Neural crest cell (in vitro differentiated cells): ENCODE results near the gene PPP1R14C. TPM values are rescaled to one million over a fixed set of nuclear protein-coding genes. Genes with fewer than 3 reads are reported as not detected.
"Not testable (repeated sequence)": the region's sequence is repeated elsewhere in the genome, so short reads cannot be mapped to it uniquely, and the experiment has no call there.

ENCODE experiments used
- DNase-seq: peaks from one replicate; pipeline ENCODE4 v3.0.0; 2021; ENCODE audit warnings: low read depth, mixed read lengths, low spot score
- H3K27ac Mint-ChIP-seq: one replicate; pipeline ENCODE4 v1.8.0; 2021; ENCODE audit warnings: mild to moderate bottlenecking, mixed read lengths; ENCODE audit not compliant: unreplicated experiment
- H3K27me3 Mint-ChIP-seq: 2 replicates; pipeline ENCODE4 v1.8.0; 2021; ENCODE audit warnings: low read depth, mild to moderate bottlenecking, mixed read lengths
- H3K36me3 Mint-ChIP-seq: 2 replicates; pipeline ENCODE4 v1.8.0; 2021; ENCODE audit warnings: low read depth, mild to moderate bottlenecking, mixed read lengths
- H3K4me1 Mint-ChIP-seq: 2 replicates; pipeline ENCODE4 v1.8.0; 2021; ENCODE audit warnings: mixed read lengths
- H3K4me3 Mint-ChIP-seq: one replicate; pipeline ENCODE4 v1.8.0; 2021; ENCODE audit warnings: mild to moderate bottlenecking, mixed read lengths
- H3K9me3 Mint-ChIP-seq: 2 replicates; pipeline ENCODE4 v1.8.0; 2021; ENCODE audit warnings: mixed read lengths
- CTCF ChIP-seq: fragments of 200-600 bp; sonication (generic); conservative IDR thresholded peaks from 2 replicates; pipeline ENCODE4 v1.5.0; 2021; ENCODE audit warnings: antibody characterized with exemption, mild to moderate bottlenecking
- total RNA-seq: library from RNA; stranded (reverse); gene quantifications from 2 replicates; pipeline ENCODE4 v1.2.1, GENCODE V29; 2021

The PPP1R14C gene
- total RNA-seq, 1 donor from 2014 or later: 7.3 TPM

DNA sequence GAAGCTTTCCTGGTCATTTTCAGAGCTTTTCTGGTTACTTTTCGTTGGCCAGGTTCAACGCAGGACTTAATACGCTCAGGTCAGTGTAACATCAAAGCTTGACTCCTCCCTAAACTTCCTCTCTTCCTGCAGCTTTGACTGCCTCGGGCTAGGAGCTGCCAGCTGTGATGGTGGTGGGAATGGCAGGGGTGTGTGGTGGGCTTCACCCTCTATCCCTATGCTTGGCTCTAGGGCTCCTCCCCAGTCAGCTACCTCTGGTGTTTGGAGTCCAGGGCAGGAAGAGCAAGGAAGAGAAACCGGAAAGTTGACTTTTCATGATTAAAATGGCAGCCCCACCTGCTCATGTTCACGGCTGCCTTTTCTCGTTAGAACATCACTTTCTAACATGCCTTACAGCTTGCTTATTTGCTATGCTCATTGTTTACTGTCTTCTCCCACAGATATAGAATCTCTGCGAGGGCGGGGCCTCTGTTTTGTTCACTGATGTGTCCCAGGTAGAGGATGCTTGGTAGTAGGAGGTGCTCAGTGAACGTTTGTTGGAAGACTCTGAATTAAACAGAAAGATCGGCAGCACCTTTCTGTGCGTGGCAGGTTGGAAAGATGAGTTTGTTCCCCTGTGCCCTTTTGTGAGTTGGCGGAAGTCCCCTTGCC lies 16.1 kb upstream of the PPP1R14C start:
- H3K4me1 Mint-ChIP-seq: no peaks in the 10 kb centered on the region
- TF ChIP-seq CTCF: no peak
- H3K4me3 Mint-ChIP-seq: no peak overlapping the region
- no peaks in the 10 kb centered on the region for H3K27me3 Mint-ChIP-seq
- no peak overlapping the region for H3K27ac Mint-ChIP-seq
- no peak for DNase-seq
- H3K9me3 Mint-ChIP-seq: no peaks in the 10 kb centered on the region
- H3K36me3 Mint-ChIP-seq: no peaks in the 10 kb centered on the region

- Mint-ChIP-seq H3K4me1 (no peaks in the 10 kb centered on the region), H3K27me3 (no peaks in the 10 kb centered on the region), H3K27ac (no peak overlapping the region), H3K36me3 (no peaks in the 10 kb centered on the region), H3K4me3 (no peak overlapping the region), H3K9me3 (no peaks in the 10 kb centered on the region)
- no peak for DNase-seq
- TF ChIP-seq CTCF: no peak
These were observed 14.4 kb upstream of the PPP1R14C start for GRCh38 chr6:150128425-150128824.

DNA sequence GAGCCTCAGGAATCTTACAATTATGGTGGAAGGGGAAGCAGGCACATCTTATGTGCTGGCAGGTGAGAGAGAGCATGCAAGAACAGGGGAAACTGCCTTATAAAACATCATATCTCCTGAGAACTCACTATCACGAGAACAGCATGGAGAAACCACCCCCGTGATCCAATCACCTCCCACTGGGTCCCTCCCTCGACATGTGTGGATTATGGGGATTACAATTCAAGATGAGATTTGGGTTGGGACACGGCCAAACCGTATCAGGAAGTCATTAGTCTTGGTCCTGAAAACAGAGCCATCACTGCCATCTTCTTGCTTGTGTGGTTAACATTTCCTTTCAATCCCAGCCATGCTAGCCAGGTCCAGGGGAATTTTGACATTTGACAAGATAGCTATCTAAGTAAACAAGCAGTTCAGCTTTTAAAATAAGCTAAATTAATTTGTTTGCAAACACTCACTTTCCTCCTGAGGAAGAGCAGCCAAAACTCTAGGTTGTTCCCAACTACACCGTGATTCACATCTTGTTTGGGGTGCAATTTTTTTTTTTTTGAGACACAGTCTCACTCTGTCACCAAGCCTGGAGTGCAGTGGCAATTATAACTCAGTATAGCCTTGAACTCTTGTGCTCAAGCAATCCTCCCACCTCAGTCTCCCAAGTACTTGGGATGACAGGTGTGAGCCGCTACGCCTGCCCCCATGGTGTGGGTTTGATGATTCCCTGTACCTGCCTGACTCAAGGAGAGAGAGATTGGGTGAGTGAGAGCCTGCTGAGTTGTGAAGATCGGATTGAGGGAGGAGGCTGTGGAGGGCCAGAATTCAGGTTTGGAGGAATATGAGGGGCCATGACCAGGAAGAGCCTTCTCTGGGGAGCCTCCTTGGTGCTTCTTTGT lies 13.0 kb upstream of the PPP1R14C start:
- H3K27ac Mint-ChIP-seq: no peak overlapping the region
- no peak for DNase-seq
- H3K9me3 Mint-ChIP-seq: no peaks in the 10 kb centered on the region
- no peak overlapping the region for H3K4me3 Mint-ChIP-seq
- no peaks in the 10 kb centered on the region for H3K4me1 Mint-ChIP-seq
- no peak for TF ChIP-seq CTCF
- H3K27me3 Mint-ChIP-seq: no peaks in the 10 kb centered on the region
- H3K36me3 Mint-ChIP-seq: no peaks in the 10 kb centered on the region

- no peak for TF ChIP-seq CTCF
- Mint-ChIP-seq H3K27ac (no peak overlapping the region), H3K27me3 (peaks cover 11% of the 10 kb centered on the region), H3K36me3 (no peaks in the 10 kb centered on the region), H3K9me3 (no peaks in the 10 kb centered on the region), H3K4me3 (no peak overlapping the region), H3K4me1 (no peaks in the 10 kb centered on the region)
- no peak for DNase-seq
These were observed 9.2 kb upstream of the PPP1R14C start for GRCh38 chr6:150133686-150134085.

DNA sequence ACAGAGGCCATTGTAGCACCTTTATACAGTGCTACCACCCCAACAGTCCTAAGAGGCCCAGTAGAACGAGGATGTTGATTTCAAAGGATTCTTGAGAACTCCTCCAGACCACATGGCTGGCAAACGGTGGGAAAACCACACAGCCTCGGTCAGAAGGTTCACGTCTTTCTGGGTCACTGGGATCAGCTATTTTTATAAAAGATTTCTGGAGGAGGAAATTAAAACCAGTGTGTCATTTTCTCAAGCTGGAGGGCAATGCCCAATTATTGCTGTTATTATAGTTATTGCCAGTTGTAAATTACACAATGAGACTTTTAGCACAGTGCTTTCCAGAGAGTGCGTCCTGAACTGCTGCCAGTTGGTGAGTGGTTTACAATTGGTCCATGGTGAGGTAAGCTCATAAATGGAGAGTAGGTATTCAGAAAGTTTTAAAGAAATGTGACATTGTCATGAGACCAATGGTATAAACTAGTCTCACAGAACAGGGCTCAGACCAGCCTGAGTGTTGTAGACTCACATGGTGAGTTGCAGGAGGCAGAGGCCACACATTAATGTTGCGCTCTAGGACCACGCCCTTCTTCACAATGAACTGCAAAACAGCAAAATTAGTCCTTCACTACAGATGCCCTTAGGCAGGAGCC lies 8.4 kb upstream of the PPP1R14C start:
- TF ChIP-seq CTCF: no peak
- Mint-ChIP-seq H3K4me1 (no peaks in the 10 kb centered on the region), H3K36me3 (no peaks in the 10 kb centered on the region), H3K4me3 (no peak overlapping the region), H3K27me3 (peaks cover 18% of the 10 kb centered on the region), H3K9me3 (no peaks in the 10 kb centered on the region), H3K27ac (no peak overlapping the region)
- no peak for DNase-seq

DNA sequence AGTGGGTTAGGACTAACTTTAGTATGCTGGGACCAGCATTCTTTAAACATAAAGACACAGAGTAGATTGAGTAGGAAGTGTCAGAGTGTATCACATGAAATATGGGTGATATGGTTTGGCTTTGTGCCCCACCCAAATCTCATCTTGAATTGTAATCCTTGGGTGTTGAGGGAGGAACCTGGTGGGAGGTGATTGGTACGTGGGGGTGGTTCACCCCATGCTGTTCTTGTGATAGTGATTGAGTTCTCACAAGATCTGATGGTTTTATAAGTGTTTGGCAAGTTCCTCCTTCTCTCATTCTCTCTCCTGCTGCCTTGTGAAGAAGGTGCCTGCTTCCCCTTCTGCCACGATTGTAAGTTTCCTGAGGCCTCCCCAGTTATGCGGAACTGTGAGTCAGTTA lies 5.1 kb upstream of the PPP1R14C start:
- not testable (repeated sequence) for H3K9me3 Mint-ChIP-seq, H3K36me3 Mint-ChIP-seq, H3K27ac Mint-ChIP-seq, H3K4me3 Mint-ChIP-seq, DNase-seq
- Mint-ChIP-seq H3K27me3 (peaks cover 49% of the 10 kb centered on the region), H3K4me1 (peaks cover 11% of the 10 kb centered on the region)
